Uterus (tissue), 4 donors: ENCODE data around the gene ZBTB18. TPM values are rescaled to one million over a fixed set of nuclear protein-coding genes. Genes with fewer than 3 reads are reported as not detected.

Experiments
- DNase-seq, 2 donors: peaks; one replicate each; pipeline ENCODE4 v3.0.0-alpha.2; 2019 to 2020
- H3K27ac ChIP-seq, 2 donors: fragments of 200-600 bp; sonication (generic); 1 replicate in 1 of 2; 2 replicates in 1 of 2; pipeline ENCODE4 v1.5.1; 2016 to 2018
- H3K27me3 ChIP-seq, 2 donors: fragments of 200-600 bp; sonication (generic); one replicate each; pipeline ENCODE4 v1.5.1; 2018 to 2019; ENCODE audit warnings: control low read depth in 1 of 2
- H3K36me3 ChIP-seq, 2 donors: fragments of 200-600 bp; sonication (generic); one replicate each; pipeline ENCODE4 v1.5.1; 2019; ENCODE audit warnings: control low read depth in 1 of 2
- H3K4me1 ChIP-seq, 2 donors: fragments of 200-600 bp; sonication (generic); one replicate each; pipeline ENCODE4 v1.5.1; 2018 to 2019; ENCODE audit warnings: control low read depth in 1 of 2
- H3K4me3 ChIP-seq, 2 donors: fragments of 200-600 bp; sonication (generic); 1 replicate in 1 of 2; 2 replicates in 1 of 2; pipeline ENCODE4 v1.5.1; 2018 to 2019; ENCODE audit warnings: mild to moderate bottlenecking in 1 of 2
- H3K9me3 ChIP-seq, 2 donors: fragments of 200-600 bp; sonication (generic); one replicate each; pipeline ENCODE4 v1.5.1; 2019; ENCODE audit warnings: control low read depth in 1 of 2
- POLR2A ChIP-seq, 2 donors: fragments of 450-650 bp; IDR thresholded peaks; one replicate each; pipeline ENCODE4 v1.6.1; 2016; ENCODE audit warnings: antibody characterized with exemption in 2 of 2, mild to moderate bottlenecking in 1 of 2, moderate library complexity in 1 of 2
- intact Hi-C: fragments of 100-400 bp; cut with DNase I; formaldehyde crosslinking; loops from one replicate; pipeline ENCODE4 v1.15.1; 2023; ENCODE audit warnings: low total_unique reads
- total RNA-seq, 4 donors: library from RNA; depleted of rRNA in 3 of 4; stranded (reverse); fragments of >200 nt in 3 of 4; gene quantifications; one replicate each; pipeline versions ENCODE4 v1.1.0 to v1.2.4, GENCODE V29; 2014 to 2023
- TF ChIP-seq, protein P1 (sequence below), 4 experiments: fragments of 200-600 bp in 2 of 4; fragments of 450-650 bp in 2 of 4; sonication (generic) in 2 of 4; IDR thresholded peaks; one replicate each; pipeline ENCODE4 v1.5.1; 2016 to 2019; ENCODE audit warnings: antibody characterized with exemption in 4 of 4, mild to moderate bottlenecking in 2 of 4, moderate library complexity in 1 of 4
- donor health status: DM: yes; HTN: yes; CAD: no.

Gene ZBTB18
- total RNA-seq, 4 donors from 2014 or later = 5.3 to 16.7 (median 12.4) TPM

DNA sequence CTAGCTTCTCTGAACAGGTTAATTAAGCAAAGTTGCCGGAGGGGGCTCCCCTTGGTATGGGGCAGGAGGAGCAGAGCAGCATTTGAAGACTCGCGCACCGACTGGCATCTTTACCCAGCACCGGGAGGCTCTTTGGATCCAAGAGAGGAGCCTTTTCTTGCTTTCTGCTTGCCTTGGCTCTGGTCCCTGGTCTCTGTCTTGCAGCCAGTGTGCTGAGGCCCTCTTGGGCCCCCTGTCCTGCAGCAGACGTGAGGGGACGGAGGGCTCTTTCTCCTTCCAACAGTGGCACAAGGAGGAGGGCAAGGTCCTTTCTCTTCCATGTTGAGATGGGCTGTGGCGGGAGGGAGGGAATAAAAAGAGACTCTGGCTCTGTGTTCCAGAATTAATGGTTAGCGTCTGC is 45.6 kb downstream of the ZBTB18 start:
- no peaks in the 10 kb centered on the region for H3K36me3 ChIP-seq
- TF ChIP-seq, protein P1, sequence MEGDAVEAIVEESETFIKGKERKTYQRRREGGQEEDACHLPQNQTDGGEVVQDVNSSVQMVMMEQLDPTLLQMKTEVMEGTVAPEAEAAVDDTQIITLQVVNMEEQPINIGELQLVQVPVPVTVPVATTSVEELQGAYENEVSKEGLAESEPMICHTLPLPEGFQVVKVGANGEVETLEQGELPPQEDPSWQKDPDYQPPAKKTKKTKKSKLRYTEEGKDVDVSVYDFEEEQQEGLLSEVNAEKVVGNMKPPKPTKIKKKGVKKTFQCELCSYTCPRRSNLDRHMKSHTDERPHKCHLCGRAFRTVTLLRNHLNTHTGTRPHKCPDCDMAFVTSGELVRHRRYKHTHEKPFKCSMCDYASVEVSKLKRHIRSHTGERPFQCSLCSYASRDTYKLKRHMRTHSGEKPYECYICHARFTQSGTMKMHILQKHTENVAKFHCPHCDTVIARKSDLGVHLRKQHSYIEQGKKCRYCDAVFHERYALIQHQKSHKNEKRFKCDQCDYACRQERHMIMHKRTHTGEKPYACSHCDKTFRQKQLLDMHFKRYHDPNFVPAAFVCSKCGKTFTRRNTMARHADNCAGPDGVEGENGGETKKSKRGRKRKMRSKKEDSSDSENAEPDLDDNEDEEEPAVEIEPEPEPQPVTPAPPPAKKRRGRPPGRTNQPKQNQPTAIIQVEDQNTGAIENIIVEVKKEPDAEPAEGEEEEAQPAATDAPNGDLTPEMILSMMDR (IDR thresholded peaks at IDR 0.05) = no peak
- no peak for TF ChIP-seq POLR2A (IDR thresholded peaks at IDR 0.05)
- no peaks in the 10 kb centered on the region for H3K27me3 ChIP-seq
- DNase-seq = no peak
- no peaks in the 10 kb centered on the region for H3K9me3 ChIP-seq
- no peak overlapping the region for H3K27ac ChIP-seq
- H3K4me3 ChIP-seq = no peak overlapping the region
- intact Hi-C loops = no loop called here
- H3K4me1 ChIP-seq = no peaks in the 10 kb centered on the region

DNA sequence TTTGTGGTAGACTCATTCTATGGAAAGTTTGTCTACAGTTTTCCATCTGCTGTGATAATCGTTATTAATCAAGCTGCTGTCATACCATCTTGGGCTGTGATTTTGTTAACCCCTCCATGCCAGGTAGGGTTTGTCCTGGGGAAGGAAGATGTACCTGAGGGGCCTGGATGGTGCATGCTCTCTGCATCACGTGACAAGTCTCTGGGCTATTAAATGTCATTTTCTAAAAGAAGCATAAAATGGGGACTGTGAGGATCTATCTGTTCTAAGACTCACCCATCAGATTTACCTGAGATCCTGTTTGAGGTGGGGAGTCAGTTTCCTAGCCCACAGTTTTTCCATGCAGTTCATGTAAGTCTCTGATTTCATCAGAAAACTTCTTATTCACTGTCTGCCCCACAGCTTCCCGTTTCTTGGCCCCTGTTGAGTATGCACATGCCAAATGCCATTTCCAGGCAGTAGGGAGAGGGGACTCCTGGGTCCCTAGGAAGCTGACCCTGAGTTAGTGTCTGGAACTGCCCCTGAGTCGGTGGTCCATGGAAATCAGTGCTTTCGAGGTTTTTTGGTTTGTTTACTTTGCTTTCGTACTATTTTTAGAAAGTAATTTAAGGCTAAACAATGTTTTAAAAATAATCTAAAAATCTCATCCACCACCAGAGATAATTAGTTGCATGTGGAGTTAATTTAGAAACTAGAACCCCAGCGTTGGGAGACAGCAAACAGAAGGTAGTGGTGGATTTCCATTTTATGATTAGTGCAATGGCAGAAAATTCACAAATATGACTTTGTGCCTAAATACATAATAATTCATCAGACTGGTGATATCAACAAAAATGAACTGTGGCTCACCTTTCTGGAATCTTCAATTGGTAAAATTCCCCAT is 46.7 kb downstream of the ZBTB18 start:
- intact Hi-C loops = no loop called here

DNA sequence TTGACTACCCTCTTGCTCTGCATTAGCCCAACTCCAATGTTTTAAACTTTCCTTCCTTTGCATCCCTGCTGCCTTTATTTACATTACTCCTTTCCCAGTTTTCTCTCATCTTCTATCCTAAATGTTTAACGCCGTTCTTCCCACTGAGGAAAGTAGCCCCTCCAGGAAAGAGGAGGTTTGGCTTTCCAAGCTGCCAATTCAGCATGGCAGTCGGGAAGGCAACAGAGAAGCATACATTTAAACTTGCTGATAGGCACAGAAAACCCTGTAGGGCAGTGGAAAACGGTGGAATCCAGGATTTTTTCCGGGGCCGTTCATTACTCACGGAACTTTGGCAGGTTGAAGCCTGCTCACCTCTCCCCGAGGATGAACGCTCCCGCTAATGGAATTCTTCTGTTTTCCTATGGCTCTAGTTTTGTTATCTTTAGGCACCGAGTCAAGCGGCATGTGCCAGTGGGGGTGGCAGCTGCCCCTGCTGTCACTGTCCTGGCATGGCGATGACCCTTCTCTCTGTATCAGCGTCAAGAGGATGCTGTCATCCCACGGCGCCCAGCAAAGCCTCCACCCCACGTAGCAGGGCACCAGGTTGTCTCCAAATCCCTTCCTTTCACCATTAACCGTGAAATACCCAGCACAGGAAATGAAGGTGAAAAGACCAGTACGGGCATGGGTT is 48.3 kb downstream of the ZBTB18 start:
- Histone ChIP-seq H3K9me3 (no peaks in the 10 kb centered on the region), H3K27me3 (no peaks in the 10 kb centered on the region), H3K27ac (no peak overlapping the region), H3K4me1 (no peaks in the 10 kb centered on the region), H3K4me3 (no peak overlapping the region), H3K36me3 (no peaks in the 10 kb centered on the region)
- intact Hi-C loops = no loop called here
- no peak for DNase-seq
- no peak for TF ChIP-seq POLR2A (IDR thresholded peaks at IDR 0.05)
- TF ChIP-seq, protein P1 (IDR thresholded peaks at IDR 0.05) = no peak

More for the DNA sequence above, 46.7 kb downstream of the ZBTB18 start:
- Histone ChIP-seq H3K27ac (no peak overlapping the region), H3K36me3 (no peaks in the 10 kb centered on the region), H3K4me1 (no peaks in the 10 kb centered on the region), H3K9me3 (no peaks in the 10 kb centered on the region), H3K27me3 (no peaks in the 10 kb centered on the region), H3K4me3 (no peak overlapping the region)
- no peak for DNase-seq
- TF ChIP-seq POLR2A (IDR thresholded peaks at IDR 0.05) = no peak
- TF ChIP-seq, protein P1 (IDR thresholded peaks at IDR 0.05) = no peak

DNA sequence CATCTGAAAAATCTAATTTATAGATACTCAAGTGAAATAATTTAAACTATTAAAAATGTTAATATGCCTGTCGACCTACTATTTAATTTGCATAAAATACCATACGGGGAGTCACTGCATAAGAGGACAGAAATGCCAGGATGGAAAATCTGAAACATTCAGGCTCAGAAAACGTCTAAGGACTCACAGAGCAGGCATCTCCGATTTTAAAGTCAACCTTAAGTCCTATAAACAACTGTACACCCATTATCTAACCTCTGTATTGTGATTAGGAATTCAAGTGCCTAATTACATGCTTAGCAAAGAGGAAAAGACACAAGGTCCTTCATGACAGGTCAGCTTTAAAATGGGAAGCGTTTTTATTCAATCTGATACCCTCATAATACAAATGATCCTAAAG is 49.2 kb downstream of the ZBTB18 start:
- Histone ChIP-seq H3K27me3 (no peaks in the 10 kb centered on the region), H3K9me3 (no peaks in the 10 kb centered on the region), H3K27ac (no peak overlapping the region), H3K4me1 (no peaks in the 10 kb centered on the region), H3K4me3 (no peak overlapping the region), H3K36me3 (no peaks in the 10 kb centered on the region)
- DNase-seq = no peak
- TF ChIP-seq, protein P1 (IDR thresholded peaks at IDR 0.05) = no peak
- TF ChIP-seq POLR2A (IDR thresholded peaks at IDR 0.05) = no peak
- intact Hi-C loops = no loop called here
